GM19468 (cell line): Measurements from ENCODE around the gene TDRKH.

ENCODE experiments used
- ATAC-seq: cut with Tn5 transposase; IDR thresholded peaks from one replicate; pipeline ENCODE4 v1.9.1; 2021; ENCODE audit warnings: mild to moderate bottlenecking, moderate library complexity, moderate number of reproducible peaks; ENCODE audit not compliant: unreplicated experiment; ENCODE audit errors: extremely low read depth

TDRKH gene

GRCh38 chr1:151825751-151826660 lies 35.7 kb upstream of the TDRKH start:
- no peak for ATAC-seq

GRCh38 chr1:151825204-151825603 lies 34.9 kb upstream of the TDRKH start:
- ATAC-seq = no peak

DNA sequence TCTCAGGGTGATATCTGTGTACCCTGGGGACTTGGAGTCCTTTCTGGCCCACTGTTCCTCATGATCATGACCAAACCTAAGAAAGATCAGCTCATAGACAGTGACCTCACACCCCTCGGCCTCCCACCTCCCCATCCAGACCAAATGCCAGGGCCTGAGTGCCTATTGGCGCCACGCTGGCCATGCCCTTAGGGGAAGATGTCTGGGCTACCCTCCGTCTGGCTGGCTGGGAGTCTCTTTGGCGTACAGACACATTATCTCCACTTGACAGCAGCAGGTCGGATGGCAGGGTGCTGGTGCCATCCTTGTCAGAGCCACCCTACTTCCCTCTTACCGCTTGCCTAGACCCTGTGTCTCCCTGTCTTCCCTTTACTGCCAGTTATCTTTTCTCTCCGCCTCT lies 32.9 kb upstream of the TDRKH start:
- no peak for ATAC-seq

DNA sequence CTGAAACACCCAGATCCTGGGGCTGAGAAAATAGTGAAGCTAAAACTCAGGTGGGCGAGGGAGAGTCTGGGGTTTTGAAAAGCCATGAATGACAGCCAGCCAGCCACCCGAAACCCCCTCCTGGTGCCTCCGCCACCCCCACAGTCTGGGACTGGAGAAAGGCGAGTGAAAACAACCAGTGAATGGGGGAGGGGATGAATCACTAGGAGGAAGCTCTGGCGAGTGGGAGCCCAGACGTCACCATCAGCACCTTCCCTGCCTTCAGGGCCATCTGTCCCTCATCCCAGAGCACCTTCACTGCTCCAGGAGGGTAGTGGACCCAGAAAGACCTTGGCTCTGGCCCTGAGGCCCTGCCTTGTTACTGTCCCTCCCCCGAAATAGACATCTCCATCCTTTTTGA lies 32.1 kb upstream of the TDRKH start:
- no peak for ATAC-seq

- no peak for ATAC-seq
These were observed 30.6 kb upstream of the TDRKH start for GRCh38 chr1:151820940-151821339.

DNA sequence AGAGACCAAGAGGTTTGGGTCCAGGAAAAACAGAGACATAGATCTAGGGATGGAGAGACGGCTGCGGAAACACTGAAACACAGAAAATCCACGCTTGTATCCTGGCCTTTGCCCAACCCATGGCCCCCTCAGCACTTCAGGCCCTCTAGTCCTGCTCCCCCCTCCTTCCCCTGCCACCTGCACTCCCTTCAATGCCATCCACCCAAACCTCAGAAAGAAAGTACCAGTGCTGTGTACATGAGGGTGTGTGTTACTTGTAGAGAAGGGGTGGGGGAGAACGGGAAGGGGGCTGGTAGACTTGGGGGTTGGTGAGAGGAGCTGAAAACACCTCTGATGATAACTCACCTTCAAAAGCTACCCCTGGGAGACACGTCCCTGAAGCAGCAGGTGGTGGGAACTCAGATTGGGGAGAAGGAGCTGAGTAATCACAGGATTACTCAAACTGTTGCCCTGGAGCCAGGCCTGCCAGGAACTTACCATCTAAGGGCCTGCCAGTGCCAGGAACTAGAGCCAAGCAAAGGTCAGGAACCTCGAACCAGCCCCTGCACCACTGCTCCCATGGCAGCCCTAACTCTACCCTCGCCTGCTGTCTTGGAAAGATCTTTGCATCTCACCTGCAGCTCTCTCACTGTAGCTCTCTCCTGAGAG lies 29.8 kb upstream of the TDRKH start:
- no peak for ATAC-seq

- no peak for ATAC-seq
These were observed 29.0 kb upstream of the TDRKH start for GRCh38 chr1:151819227-151819835.

DNA sequence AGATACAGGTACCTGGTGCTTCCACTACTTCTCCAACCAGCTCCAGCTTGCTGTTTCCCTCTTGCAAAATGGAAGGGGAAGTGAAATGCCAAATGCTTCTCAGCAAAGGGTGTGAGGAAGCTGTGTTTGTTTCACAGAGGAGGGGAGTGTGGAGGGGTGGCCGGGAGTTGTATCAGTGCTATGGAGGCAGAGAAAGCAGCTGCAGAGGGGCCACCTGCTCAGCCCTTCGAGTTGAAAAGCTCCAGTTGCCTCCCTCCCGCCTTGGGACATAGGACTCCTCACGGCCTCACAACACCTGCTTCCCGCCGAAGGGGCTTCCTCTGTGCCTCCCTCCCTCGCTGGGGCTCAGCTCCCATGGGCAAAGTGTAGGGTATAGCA lies 27.0 kb upstream of the TDRKH start:
- ATAC-seq = no peak

GRCh38 chr1:151816548-151817352 lies 26.4 kb upstream of the TDRKH start:
- no peak for ATAC-seq

DNA sequence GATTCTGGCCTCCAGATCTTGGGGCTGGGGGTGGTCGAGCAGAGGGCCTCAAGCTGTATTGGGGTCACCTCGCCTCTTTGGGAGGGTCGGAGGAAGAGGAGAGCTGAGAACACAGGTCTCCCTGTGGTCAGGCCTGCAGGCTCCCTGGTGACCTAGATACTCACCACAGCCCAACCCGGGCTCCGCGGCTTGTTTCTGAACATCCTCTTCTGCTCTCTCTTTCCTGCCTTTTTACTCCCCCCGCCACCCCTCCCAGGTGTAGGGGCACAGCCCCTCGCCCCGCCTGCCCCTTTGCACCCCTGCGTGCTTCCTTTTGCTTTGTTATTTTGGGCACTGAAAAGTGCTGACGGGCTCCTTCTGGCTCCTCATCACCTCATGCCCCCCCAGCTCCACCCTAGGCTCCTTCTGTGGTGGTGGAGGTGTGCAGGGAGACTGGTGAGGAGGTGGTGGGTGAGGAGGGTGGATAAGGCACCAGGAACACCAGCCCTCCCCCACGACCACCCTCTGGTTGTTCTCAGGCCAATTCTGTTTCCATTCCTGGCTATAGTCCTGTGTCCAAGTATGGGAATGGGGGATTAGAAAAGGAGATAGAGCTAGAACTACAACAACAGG lies 25.5 kb upstream of the TDRKH start:
- no peak for ATAC-seq

- no peak for ATAC-seq
These were observed 24.8 kb upstream of the TDRKH start for GRCh38 chr1:151814971-151815545.

DNA sequence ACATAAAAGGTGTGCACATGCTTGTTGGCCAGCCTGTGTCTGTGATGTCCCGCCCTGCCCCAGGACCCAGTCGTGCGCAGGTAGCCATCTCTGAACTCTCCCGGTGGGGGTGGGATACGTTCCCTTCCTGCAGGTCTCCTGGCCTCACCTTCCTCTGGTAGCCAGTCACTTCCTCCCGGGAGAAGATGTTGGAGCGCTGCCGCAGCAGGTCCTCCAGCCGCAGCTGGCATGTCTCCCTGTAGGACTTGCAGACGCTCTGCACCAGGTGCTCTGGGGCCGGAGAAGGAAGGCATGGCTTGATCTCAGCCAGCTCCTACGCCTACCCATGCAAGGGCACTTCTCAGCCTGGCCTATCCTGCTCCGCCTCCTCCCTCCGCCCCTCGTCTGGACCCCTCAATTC lies 24.1 kb upstream of the TDRKH start:
- no peak for ATAC-seq

GRCh38 chr1:151813271-151813977 lies 23.1 kb upstream of the TDRKH start:
- ATAC-seq = no peak

- ATAC-seq = no peak
These were observed 20.9 kb upstream of the TDRKH start for GRCh38 chr1:151811181-151811580.

DNA sequence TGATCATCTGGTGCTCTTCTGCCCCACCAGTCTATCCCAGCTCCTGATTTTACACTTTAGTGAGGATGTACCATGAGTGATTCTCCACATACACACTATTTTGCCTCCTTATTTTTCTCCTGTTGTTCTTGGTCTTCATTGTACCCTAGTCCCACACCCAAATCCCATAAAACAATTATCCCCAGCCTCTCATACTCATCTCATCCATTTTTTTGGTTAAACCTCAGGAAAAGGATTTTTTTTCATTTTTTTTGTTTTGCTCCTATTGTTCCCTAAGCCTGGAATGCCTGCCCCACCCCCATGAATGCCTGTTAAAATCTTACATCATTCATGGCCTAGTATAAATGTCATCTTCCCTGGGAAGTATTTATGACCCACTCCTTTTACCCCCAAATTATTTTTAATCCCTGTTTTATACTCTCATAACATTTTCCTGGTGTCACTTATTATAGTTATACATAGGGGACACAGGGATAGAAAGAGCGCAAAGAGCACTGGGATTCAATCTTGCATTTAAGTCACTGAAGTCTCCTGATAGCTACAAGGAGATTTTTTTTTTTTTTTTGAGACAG lies 19.8 kb upstream of the TDRKH start:
- ATAC-seq = no peak

DNA sequence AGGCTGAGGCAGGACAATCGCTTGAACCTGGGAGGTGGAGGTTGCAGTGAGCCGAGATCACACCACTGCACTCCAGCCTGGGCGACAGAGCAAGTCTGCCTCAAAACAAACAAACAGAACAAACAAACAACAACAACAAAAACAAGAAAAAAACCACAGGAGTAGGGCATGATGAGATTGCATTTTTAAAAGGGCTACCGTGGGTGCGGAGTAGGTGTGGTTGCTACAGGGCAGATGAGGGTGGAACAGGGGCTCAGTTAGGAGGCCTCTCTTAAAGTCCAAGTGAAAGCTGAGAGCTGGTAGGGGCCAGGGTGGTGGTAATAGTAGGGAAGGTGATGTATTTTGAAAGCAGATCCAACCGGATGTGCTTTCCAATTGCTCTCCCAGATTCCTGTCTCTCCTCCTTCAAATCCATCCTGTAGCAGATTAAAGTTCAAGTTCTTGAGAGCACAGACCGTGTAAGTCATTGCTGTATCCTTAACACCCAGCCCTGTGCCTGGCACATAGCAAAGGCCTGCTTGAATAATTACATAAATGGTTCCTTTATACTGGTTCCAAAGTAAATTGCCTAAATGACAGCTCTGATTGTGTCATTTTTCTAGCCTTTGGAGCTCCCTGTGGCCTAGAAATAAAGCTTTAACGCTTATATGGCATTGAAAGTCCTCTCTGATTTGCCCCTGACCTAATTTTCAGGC lies 19.1 kb upstream of the TDRKH start:
- ATAC-seq = no peak

GRCh38 chr1:151807766-151808165 lies 17.5 kb upstream of the TDRKH start:
- ATAC-seq = no peak

GRCh38 chr1:151807131-151807530 lies 16.8 kb upstream of the TDRKH start:
- ATAC-seq = no peak
